Astrocyte (in vitro differentiated cells and primary cell): Measurements from ENCODE around the gene HSF2BP. TPM values are rescaled to one million over a fixed set of nuclear protein-coding genes. Genes with fewer than 3 reads are reported as not detected.

ENCODE experiments used
- DNase-seq: peaks from one replicate; pipeline ENCODE4 v3.0.0-alpha.2; 2010; ENCODE audit warnings: low read depth
- FAIRE-seq: peaks from 2 replicates; lab custom pipeline; 2011; peaks lifted over from hg19 to GRCh38; lab: Jason Lieb, UNC
- H2AFZ ChIP-seq: 2 replicates; pipeline ENCODE4 v1.6.0; 2012; ENCODE audit warnings: low read depth, low read length, inconsistent platforms
- H3K27ac ChIP-seq: 2 replicates; pipeline ENCODE4 v1.5.1; 2011; ENCODE audit warnings: low read depth, low read length, inconsistent platforms
- H3K27me3 ChIP-seq: 2 replicates; pipeline ENCODE4 v1.6.0; 2011; ENCODE audit warnings: low read length, inconsistent platforms; ENCODE audit not compliant: insufficient read depth
- H3K36me3 ChIP-seq: 2 replicates; pipeline ENCODE4 v1.5.1; 2011; ENCODE audit warnings: low read length, inconsistent platforms; ENCODE audit not compliant: insufficient read depth
- H3K4me1 ChIP-seq: 2 replicates; pipeline ENCODE4 v1.5.1; 2011; ENCODE audit warnings: low read length, inconsistent platforms; ENCODE audit not compliant: insufficient read depth
- H3K4me2 ChIP-seq: 2 replicates; pipeline ENCODE4 v1.6.0; 2012; ENCODE audit warnings: low read length, inconsistent platforms
- H3K4me3 ChIP-seq: 2 replicates; pipeline ENCODE4 v1.5.1; 2011; ENCODE audit warnings: low read depth, mild to moderate bottlenecking, low read length, inconsistent platforms; ENCODE audit not compliant: insufficient read depth
- H3K79me2 ChIP-seq: 2 replicates; pipeline ENCODE4 v1.6.0; 2012; ENCODE audit warnings: mild to moderate bottlenecking, low read length, inconsistent platforms; ENCODE audit not compliant: insufficient read depth
- H3K9ac ChIP-seq: 2 replicates; pipeline ENCODE4 v1.6.0; 2012; ENCODE audit warnings: mild to moderate bottlenecking, low read length, inconsistent platforms
- H3K9me3 ChIP-seq: 2 replicates; pipeline ENCODE4 v1.5.1; 2012; ENCODE audit warnings: low read depth, mild to moderate bottlenecking, low read length, inconsistent platforms; ENCODE audit not compliant: insufficient read depth
- H4K20me1 ChIP-seq: 2 replicates; pipeline ENCODE4 v1.6.0; 2012; ENCODE audit warnings: low read length, inconsistent platforms; ENCODE audit not compliant: insufficient read depth
- H3K27ac Mint-ChIP-seq: one replicate; pipeline ENCODE4 v1.8.0; 2021; ENCODE audit warnings: mild to moderate bottlenecking, mixed read lengths; ENCODE audit not compliant: unreplicated experiment
- H3K27me3 Mint-ChIP-seq: one replicate; pipeline ENCODE4 v1.8.0; 2021; ENCODE audit warnings: low read depth, mixed read lengths; ENCODE audit not compliant: unreplicated experiment
- H3K36me3 Mint-ChIP-seq: one replicate; pipeline ENCODE4 v1.8.0; 2021; ENCODE audit warnings: low read depth, mixed read lengths; ENCODE audit not compliant: unreplicated experiment
- H3K4me1 Mint-ChIP-seq: one replicate; pipeline ENCODE4 v1.8.0; 2021; ENCODE audit warnings: low read depth, mixed read lengths; ENCODE audit not compliant: unreplicated experiment
- H3K4me3 Mint-ChIP-seq: one replicate; pipeline ENCODE4 v1.8.0; 2021; ENCODE audit warnings: mild to moderate bottlenecking, moderate library complexity, mixed read lengths; ENCODE audit not compliant: unreplicated experiment
- H3K9me3 Mint-ChIP-seq: one replicate; pipeline ENCODE4 v1.8.0; 2021; ENCODE audit warnings: mild to moderate bottlenecking, mixed read lengths; ENCODE audit not compliant: unreplicated experiment
- EZH2 ChIP-seq: IDR thresholded peaks from 2 replicates; pipeline ENCODE4 v1.6.1; 2012; ENCODE audit warnings: mild to moderate bottlenecking, low read length, inconsistent platforms; ENCODE audit not compliant: insufficient read depth
- total RNA-seq: library from RNA; stranded (reverse); gene quantifications from 2 replicates; pipeline ENCODE4 v1.2.1, GENCODE V29; 2021
- TF ChIP-seq, protein P1 (sequence below): IDR thresholded peaks from 2 replicates; pipeline ENCODE4 v1.5.1; 2011; ENCODE audit warnings: low read depth, mild to moderate bottlenecking, inconsistent platforms, low read length, moderate library complexity; ENCODE audit not compliant: insufficient read depth

Gene HSF2BP
- total RNA-seq, 1 donor from 2014 or later, result 3.2 TPM

DNA sequence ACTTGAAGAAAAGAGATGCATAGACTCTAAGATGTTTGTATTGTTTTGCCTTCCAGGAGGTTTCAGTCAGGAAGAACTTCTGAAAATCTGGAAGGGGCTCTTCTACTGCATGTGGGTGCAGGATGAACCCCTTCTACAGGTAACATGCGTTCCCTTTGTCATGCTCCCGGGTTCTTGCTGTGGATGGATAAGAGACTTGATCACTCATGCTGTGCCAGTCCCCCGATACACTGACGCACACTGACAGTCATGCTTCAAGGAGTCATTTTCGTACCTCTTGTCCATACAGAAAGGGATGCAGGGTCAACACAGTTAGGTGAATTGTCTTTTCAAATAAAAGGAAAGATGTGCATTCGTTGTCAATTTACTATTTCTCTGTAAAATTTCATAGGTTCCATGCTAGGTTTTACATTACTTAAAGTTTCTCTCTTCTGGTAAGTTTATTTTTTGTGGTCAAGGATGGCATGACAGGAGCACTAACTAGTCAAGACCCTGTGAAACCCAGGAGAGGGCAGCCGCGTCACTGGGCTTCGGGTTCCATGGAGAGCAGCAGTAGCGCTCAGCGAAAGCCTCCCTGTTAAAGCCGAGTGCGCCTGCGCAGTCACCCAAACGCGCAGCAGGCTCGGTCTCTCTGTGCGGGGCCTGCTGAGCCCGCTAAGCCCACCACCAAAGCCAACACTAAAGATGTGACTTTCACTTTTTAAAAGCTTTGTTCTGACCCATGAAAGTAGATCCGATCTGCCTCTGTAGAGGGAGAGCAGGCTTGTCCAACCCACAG lies 10.7 kb upstream of the HSF2BP start:
- no peaks in the 10 kb centered on the region for H3K4me1 ChIP-seq
- Mint-ChIP-seq H3K4me3 (no peak overlapping the region), H3K27me3 (no peaks in the 10 kb centered on the region), H3K36me3 (peaks cover 12% of the 10 kb centered on the region), H3K27ac (no peak overlapping the region), H3K4me1 (no peaks in the 10 kb centered on the region), H3K9me3 (no peaks in the 10 kb centered on the region)
- DNase-seq (no peak), FAIRE-seq (no peak)
- H2AFZ ChIP-seq, result no peak overlapping the region
- TF ChIP-seq, protein P1, sequence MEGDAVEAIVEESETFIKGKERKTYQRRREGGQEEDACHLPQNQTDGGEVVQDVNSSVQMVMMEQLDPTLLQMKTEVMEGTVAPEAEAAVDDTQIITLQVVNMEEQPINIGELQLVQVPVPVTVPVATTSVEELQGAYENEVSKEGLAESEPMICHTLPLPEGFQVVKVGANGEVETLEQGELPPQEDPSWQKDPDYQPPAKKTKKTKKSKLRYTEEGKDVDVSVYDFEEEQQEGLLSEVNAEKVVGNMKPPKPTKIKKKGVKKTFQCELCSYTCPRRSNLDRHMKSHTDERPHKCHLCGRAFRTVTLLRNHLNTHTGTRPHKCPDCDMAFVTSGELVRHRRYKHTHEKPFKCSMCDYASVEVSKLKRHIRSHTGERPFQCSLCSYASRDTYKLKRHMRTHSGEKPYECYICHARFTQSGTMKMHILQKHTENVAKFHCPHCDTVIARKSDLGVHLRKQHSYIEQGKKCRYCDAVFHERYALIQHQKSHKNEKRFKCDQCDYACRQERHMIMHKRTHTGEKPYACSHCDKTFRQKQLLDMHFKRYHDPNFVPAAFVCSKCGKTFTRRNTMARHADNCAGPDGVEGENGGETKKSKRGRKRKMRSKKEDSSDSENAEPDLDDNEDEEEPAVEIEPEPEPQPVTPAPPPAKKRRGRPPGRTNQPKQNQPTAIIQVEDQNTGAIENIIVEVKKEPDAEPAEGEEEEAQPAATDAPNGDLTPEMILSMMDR, result no peak
- TF ChIP-seq EZH2, result no peak
- peaks cover 51% of the 10 kb centered on the region for H4K20me1 ChIP-seq
- no peaks in the 10 kb centered on the region for H3K27me3 ChIP-seq
- no peak overlapping the region for H3K4me3 ChIP-seq
- no peak overlapping the region for H3K4me2 ChIP-seq
- H3K36me3 ChIP-seq, result peaks cover 20% of the 10 kb centered on the region
- H3K9me3 ChIP-seq, result no peaks in the 10 kb centered on the region
- peaks cover 52% of the 10 kb centered on the region for H3K79me2 ChIP-seq
- H3K27ac ChIP-seq, result no peak overlapping the region
- no peak overlapping the region for H3K9ac ChIP-seq

DNA sequence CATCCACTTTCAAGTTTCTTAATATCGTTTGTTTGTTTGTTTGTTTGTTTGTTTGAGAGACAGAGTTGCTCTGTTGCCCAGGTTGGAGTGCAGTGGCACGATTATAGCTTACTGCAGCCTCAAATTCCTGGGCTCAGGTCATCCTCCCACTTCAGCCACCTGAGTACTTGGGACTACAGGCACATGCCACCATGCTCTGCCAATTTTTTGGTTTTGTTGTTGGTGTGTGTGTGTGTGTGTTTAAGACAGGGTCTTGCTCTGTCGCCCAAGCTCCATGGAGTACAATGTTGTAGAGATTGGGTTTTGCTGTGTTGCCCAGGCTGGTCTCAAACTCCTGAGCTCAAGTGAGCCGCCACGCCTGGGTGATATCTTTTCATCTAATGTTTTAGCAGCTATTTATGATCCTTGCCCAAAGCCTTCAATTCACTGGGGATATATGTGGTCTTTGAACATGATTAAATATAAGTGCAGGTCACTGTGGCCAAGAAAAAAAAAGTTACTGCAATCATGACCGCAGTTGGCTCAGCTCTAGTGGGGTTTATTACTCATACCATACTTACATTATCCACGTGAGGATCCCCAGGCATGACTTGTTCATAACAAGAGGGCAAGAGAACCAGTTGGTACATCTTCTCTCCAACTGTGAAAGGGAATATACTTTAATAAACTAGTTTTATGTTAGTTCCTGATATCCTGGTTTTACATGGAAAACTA lies 8.1 kb upstream of the HSF2BP start:
- DNase-seq, result peak; percentile 76
- Histone ChIP-seq H3K4me1 (no peaks in the 10 kb centered on the region), H3K4me3 (no peak overlapping the region), H3K27me3 (no peaks in the 10 kb centered on the region), H4K20me1 (peaks cover 54% of the 10 kb centered on the region), H3K79me2 (peaks cover 76% of the 10 kb centered on the region), H3K4me2 (no peak overlapping the region), H3K9ac (no peak overlapping the region), H2AFZ (no peak overlapping the region), H3K9me3 (no peaks in the 10 kb centered on the region), H3K36me3 (peaks cover 15% of the 10 kb centered on the region), H3K27ac (no peak overlapping the region)
- TF ChIP-seq EZH2, result no peak
- TF ChIP-seq, protein P1, result no peak
- H3K4me1 Mint-ChIP-seq, result no peaks in the 10 kb centered on the region
- H3K27ac Mint-ChIP-seq, result no peak overlapping the region
- peaks cover 15% of the 10 kb centered on the region for H3K36me3 Mint-ChIP-seq
- no peak overlapping the region for H3K4me3 Mint-ChIP-seq
- no peaks in the 10 kb centered on the region for H3K27me3 Mint-ChIP-seq
- no peaks in the 10 kb centered on the region for H3K9me3 Mint-ChIP-seq
- FAIRE-seq, result no peak
